H1 (cell line): Measurements from ENCODE around the gene LMX1B. TPM values are rescaled to one million over a fixed set of nuclear protein-coding genes. Genes with fewer than 3 reads are reported as not detected.

ENCODE experiments used
- CBX5 ChIP-seq: fragments of 300-800, 300-1000 bp; sonication (generic); IDR thresholded peaks from 2 replicates; pipeline ENCODE4 v1.7.1; 2016; ENCODE audit warnings: antibody characterized with exemption, low read length, low read depth
- CEBPB ChIP-seq: IDR thresholded peaks from 2 replicates; pipeline ENCODE4 v1.6.1; 2012; ENCODE audit warnings: low read depth, low read length
- CHD2 ChIP-seq: IDR thresholded peaks from 2 replicates; pipeline ENCODE4 v1.6.1; 2012; ENCODE audit warnings: low read length, improper control_type of control experiment
- EZH2 ChIP-seq: fragments of 200-600 bp; sonication (generic); IDR thresholded peaks from 2 replicates; pipeline ENCODE4 v1.7.1; 2012; ENCODE audit warnings: low read depth, mild to moderate bottlenecking, moderate library complexity, low read length, inconsistent platforms; ENCODE audit not compliant: severe bottlenecking
- KDM1A ChIP-seq: fragments of 200-600, 300-600 bp; sonication (generic); IDR thresholded peaks from 2 replicates; pipeline ENCODE4 v1.7.1; 2016; ENCODE audit warnings: mild to moderate bottlenecking, low read length, borderline replicate concordance
- NRF1 ChIP-seq: IDR thresholded peaks from 2 replicates; pipeline ENCODE4 v1.6.1; 2011; ENCODE audit warnings: mild to moderate bottlenecking, low read depth, low read length, improper control_type of control experiment
- POLR2AphosphoS5 ChIP-seq: IDR thresholded peaks from 2 replicates; pipeline ENCODE4 v1.6.1; 2011; ENCODE audit warnings: low read depth, low read length
- SIX5 ChIP-seq: IDR thresholded peaks from 2 replicates; pipeline ENCODE4 v1.6.1; 2011; ENCODE audit warnings: mild to moderate bottlenecking, low read depth, low read length
- SP4 ChIP-seq: IDR thresholded peaks from 2 replicates; pipeline ENCODE4 v1.6.1; 2012; ENCODE audit warnings: low read length, inconsistent platforms
- ZNF274 ChIP-seq: IDR thresholded peaks from 2 replicates; pipeline ENCODE4 v1.7.0; 2012; ENCODE audit warnings: low read length, borderline replicate concordance; ENCODE audit errors: extremely low read depth
- polyA plus RNA-seq, 7 experiments: library from polyadenylated mRNA; depleted of rRNA in 3 of 7; stranded (reverse) in 5 of 7; unstranded in 2 of 7; fragments of >200 nt in 5 of 7; fragments of 200-250 nt in 2 of 7; gene quantifications; 1 replicate in 5 of 7; 2 replicates in 1 of 7; 4 replicates in 1 of 7; pipeline versions ENCODE4 v1.2.1 to v1.2.3, GENCODE V29; 2011 to 2013; ENCODE audit warnings: missing spikeins in 2 of 7, mixed read lengths in 2 of 7
- total RNA-seq: library from RNA; stranded (reverse); fragmentation: NEBNext Ultra II Directional; extraction: Animal tissue kit (Norgen Biotek cat#: 25700); gene quantifications from 2 replicates; pipeline ENCODE4 v1.2.1, GENCODE V29; 2021
- TF ChIP-seq, protein P1 (sequence below): fragments of 300-600 bp; sonication (generic); IDR thresholded peaks from 2 replicates; pipeline ENCODE4 v1.7.1; 2012; ENCODE audit warnings: low read length, moderate library complexity, mild to moderate bottlenecking, inconsistent platforms; ENCODE audit not compliant: insufficient replicate concordance

The LMX1B gene
- total and polyA plus RNA-seq, 2 of the 8 experiments (the other 6 are each of a cell fraction or from before 2014, with no cell fraction given): 0.09 to 0.37 TPM

DNA sequence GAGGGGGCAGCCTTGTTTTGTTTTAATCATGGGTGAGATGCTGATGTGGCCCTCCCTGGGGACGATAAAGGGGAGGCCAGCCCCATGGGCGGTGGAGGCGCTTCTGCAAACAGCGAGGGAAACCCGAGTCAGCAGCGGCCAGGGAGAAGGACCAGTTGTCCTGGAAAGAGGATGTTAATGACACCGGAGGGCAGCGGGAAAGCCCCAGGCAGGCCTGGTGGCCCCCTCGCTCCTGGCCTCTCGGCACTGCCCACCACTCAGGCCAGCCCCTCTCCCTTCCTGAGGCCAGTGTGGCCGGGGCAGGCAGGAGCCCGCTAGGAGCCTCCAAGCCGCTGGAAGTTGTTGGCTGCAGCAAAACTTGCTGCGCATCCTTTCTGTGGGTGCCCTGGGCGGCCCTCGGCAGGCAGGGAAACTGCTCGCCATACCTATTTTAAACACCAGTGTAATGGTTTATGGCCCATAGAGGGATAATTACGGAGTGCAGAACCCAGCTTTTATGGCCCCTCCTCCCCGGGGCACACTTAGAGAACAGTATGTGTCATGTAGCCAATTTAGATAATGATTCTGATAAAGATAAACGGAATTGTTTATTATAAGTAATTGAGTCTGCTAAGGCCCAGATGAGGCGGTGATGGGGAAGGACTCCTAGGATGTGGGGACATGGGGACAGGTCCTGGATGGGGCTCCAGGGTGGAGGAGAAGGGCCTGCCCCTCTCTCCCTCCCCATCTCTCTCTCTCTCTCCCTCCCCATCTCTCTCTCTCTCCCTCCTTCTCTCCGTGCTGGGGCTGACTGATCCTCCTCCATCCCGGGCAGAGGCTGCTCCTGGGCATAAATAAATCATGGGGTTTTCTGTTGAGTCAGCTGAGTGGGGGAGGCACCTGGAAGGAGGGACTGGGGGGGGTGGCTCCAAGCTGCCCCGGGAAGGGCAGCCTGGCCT lies 36.9 kb downstream of the LMX1B start (continued):
- TF ChIP-seq, protein P1, sequence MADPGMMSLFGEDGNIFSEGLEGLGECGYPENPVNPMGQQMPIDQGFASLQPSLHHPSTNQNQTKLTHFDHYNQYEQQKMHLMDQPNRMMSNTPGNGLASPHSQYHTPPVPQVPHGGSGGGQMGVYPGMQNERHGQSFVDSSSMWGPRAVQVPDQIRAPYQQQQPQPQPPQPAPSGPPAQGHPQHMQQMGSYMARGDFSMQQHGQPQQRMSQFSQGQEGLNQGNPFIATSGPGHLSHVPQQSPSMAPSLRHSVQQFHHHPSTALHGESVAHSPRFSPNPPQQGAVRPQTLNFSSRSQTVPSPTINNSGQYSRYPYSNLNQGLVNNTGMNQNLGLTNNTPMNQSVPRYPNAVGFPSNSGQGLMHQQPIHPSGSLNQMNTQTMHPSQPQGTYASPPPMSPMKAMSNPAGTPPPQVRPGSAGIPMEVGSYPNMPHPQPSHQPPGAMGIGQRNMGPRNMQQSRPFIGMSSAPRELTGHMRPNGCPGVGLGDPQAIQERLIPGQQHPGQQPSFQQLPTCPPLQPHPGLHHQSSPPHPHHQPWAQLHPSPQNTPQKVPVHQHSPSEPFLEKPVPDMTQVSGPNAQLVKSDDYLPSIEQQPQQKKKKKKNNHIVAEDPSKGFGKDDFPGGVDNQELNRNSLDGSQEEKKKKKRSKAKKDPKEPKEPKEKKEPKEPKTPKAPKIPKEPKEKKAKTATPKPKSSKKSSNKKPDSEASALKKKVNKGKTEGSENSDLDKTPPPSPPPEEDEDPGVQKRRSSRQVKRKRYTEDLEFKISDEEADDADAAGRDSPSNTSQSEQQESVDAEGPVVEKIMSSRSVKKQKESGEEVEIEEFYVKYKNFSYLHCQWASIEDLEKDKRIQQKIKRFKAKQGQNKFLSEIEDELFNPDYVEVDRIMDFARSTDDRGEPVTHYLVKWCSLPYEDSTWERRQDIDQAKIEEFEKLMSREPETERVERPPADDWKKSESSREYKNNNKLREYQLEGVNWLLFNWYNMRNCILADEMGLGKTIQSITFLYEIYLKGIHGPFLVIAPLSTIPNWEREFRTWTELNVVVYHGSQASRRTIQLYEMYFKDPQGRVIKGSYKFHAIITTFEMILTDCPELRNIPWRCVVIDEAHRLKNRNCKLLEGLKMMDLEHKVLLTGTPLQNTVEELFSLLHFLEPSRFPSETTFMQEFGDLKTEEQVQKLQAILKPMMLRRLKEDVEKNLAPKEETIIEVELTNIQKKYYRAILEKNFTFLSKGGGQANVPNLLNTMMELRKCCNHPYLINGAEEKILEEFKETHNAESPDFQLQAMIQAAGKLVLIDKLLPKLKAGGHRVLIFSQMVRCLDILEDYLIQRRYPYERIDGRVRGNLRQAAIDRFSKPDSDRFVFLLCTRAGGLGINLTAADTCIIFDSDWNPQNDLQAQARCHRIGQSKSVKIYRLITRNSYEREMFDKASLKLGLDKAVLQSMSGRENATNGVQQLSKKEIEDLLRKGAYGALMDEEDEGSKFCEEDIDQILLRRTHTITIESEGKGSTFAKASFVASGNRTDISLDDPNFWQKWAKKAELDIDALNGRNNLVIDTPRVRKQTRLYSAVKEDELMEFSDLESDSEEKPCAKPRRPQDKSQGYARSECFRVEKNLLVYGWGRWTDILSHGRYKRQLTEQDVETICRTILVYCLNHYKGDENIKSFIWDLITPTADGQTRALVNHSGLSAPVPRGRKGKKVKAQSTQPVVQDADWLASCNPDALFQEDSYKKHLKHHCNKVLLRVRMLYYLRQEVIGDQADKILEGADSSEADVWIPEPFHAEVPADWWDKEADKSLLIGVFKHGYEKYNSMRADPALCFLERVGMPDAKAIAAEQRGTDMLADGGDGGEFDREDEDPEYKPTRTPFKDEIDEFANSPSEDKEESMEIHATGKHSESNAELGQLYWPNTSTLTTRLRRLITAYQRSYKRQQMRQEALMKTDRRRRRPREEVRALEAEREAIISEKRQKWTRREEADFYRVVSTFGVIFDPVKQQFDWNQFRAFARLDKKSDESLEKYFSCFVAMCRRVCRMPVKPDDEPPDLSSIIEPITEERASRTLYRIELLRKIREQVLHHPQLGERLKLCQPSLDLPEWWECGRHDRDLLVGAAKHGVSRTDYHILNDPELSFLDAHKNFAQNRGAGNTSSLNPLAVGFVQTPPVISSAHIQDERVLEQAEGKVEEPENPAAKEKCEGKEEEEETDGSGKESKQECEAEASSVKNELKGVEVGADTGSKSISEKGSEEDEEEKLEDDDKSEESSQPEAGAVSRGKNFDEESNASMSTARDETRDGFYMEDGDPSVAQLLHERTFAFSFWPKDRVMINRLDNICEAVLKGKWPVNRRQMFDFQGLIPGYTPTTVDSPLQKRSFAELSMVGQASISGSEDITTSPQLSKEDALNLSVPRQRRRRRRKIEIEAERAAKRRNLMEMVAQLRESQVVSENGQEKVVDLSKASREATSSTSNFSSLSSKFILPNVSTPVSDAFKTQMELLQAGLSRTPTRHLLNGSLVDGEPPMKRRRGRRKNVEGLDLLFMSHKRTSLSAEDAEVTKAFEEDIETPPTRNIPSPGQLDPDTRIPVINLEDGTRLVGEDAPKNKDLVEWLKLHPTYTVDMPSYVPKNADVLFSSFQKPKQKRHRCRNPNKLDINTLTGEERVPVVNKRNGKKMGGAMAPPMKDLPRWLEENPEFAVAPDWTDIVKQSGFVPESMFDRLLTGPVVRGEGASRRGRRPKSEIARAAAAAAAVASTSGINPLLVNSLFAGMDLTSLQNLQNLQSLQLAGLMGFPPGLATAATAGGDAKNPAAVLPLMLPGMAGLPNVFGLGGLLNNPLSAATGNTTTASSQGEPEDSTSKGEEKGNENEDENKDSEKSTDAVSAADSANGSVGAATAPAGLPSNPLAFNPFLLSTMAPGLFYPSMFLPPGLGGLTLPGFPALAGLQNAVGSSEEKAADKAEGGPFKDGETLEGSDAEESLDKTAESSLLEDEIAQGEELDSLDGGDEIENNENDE: no peak
- TF ChIP-seq ZNF274: no peak
- no peak for TF ChIP-seq POLR2AphosphoS5
- TF ChIP-seq KDM1A: no peak
- TF ChIP-seq CHD2: no peak
- no peak for TF ChIP-seq SP4
- TF ChIP-seq SIX5: no peak
- no peak for TF ChIP-seq NRF1
- TF ChIP-seq CEBPB: no peak
- no peak for TF ChIP-seq CBX5
- TF ChIP-seq EZH2: no peak
